Effector memory CD4-positive, alpha-beta T cell (primary cell): ENCODE data around the gene TEKT2.

Source experiments
- DNase-seq, 3 donors: peaks; one replicate each; pipeline ENCODE4 v3.0.0-alpha.2; 2020
- H3K27ac ChIP-seq: 2 replicates; pipeline ENCODE4 v1.7.0; 2013; ENCODE audit warnings: mild to moderate bottlenecking, low read length, moderate library complexity; ENCODE audit not compliant: insufficient read depth, poor library complexity, severe bottlenecking
- H3K27me3 ChIP-seq: replicated peaks from 2 replicates; pipeline ENCODE4 v1.7.0; 2013; ENCODE audit warnings: mild to moderate bottlenecking, low read length; ENCODE audit not compliant: insufficient read depth, control insufficient read depth, poor library complexity, severe bottlenecking
- H3K36me3 ChIP-seq: 2 replicates; pipeline ENCODE4 v1.7.0; 2013; ENCODE audit warnings: mild to moderate bottlenecking, low read length, moderate library complexity; ENCODE audit not compliant: control insufficient read depth, insufficient read depth
- H3K4me1 ChIP-seq: 2 replicates; pipeline ENCODE4 v1.7.0; 2013; ENCODE audit warnings: low read length, mild to moderate bottlenecking; ENCODE audit not compliant: control insufficient read depth, insufficient read depth, poor library complexity, severe bottlenecking
- H3K4me3 ChIP-seq: 2 replicates; pipeline ENCODE4 v1.7.0; 2013; ENCODE audit warnings: low read length, low read depth, mild to moderate bottlenecking; ENCODE audit not compliant: insufficient read depth, poor library complexity, severe bottlenecking
- H3K9me3 ChIP-seq: 2 replicates; pipeline ENCODE4 v1.7.0; 2013; ENCODE audit warnings: mild to moderate bottlenecking, low read length, moderate library complexity; ENCODE audit not compliant: control insufficient read depth

Gene TEKT2

GRCh38 chr1:36116901-36117300, 33.0 kb downstream of the TEKT2 start:
- H3K9me3 ChIP-seq, result no peaks in the 10 kb centered on the region
- no peak overlapping the region for H3K4me3 ChIP-seq
- H3K27me3 ChIP-seq, result no peaks in the 10 kb centered on the region
- H3K27ac ChIP-seq, result no peak overlapping the region
- no peak for DNase-seq
- no peaks in the 10 kb centered on the region for H3K36me3 ChIP-seq
- H3K4me1 ChIP-seq, result no peaks in the 10 kb centered on the region

DNA sequence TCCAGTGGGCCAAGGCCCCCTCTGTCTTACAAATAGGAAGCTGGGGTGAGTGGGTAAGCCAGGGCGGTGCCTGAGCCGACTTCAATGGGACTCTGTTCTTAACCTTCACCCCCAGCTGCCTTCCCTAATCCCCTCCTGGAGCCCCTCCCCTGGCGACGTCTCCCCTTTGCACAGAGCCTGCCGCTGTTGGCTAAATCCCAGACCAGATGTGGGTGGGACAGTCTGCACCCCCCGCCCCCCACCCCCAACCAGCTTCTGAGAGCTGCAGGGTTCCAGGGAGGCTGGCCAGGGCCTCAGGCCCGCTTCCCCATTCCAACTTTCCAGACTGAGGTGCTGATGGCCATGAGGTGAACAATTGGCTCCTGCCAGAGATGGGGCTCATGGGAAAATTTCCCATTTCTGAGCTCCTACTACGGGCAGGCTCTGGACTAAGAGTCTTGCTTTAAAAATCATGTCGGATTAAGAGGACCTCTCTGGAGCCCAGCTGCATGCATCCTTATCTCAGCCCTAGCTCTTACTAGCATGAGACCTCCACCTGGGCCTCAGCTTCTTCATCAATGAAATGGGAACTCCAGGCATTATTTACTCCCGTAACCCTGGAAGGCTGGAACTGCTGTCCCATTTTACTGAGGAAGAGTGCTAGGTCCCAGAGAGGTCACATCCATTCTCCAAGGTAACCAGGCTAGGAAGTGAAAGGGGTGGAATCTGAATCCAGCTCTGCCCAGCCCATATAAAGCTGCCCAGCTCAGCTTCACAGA, 34.7 kb downstream of the TEKT2 start:
- H3K4me1 ChIP-seq, result no peaks in the 10 kb centered on the region
- H3K36me3 ChIP-seq, result no peaks in the 10 kb centered on the region
- no peak overlapping the region for H3K27ac ChIP-seq
- no peaks in the 10 kb centered on the region for H3K27me3 ChIP-seq
- DNase-seq, result no peak
- H3K4me3 ChIP-seq, result no peak overlapping the region
- H3K9me3 ChIP-seq, result no peaks in the 10 kb centered on the region

GRCh38 chr1:36119456-36119855, 35.6 kb downstream of the TEKT2 start:
- H3K4me3 ChIP-seq, result no peak overlapping the region
- no peaks in the 10 kb centered on the region for H3K9me3 ChIP-seq
- DNase-seq, result no peak
- H3K36me3 ChIP-seq, result no peaks in the 10 kb centered on the region
- no peak overlapping the region for H3K27ac ChIP-seq
- no peaks in the 10 kb centered on the region for H3K4me1 ChIP-seq
- peaks cover 4% of the 10 kb centered on the region for H3K27me3 ChIP-seq

GRCh38 chr1:36122062-36123030, 38.5 kb downstream of the TEKT2 start:
- no peak overlapping the region for H3K27ac ChIP-seq
- no peaks in the 10 kb centered on the region for H3K9me3 ChIP-seq
- H3K27me3 ChIP-seq, result peaks cover 16% of the 10 kb centered on the region
- H3K4me1 ChIP-seq, result peaks cover 3% of the 10 kb centered on the region
- H3K36me3 ChIP-seq, result no peaks in the 10 kb centered on the region
- no peak for DNase-seq
- no peak overlapping the region for H3K4me3 ChIP-seq

DNA sequence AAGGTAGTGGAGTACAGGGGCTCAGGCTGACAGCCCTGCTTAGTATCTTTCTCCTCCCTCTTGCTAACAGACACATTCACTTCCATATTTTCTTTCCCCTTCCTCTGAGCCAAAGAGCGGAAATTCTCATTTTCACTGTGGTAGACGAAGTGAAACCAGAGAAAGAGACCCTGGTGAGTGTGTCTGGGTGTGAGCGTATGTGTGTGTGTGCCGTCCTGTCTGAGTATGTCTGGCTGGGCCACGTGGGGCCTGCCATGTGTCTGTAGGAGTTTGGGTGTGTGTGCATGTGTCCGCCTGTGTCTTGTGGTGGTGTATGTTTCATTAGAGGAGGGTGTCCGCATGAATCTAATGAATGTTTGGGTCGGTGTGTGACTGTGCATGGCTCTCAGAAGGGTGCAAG, 39.5 kb downstream of the TEKT2 start:
- H3K27ac ChIP-seq, result no peak overlapping the region
- H3K27me3 ChIP-seq, result peaks cover 16% of the 10 kb centered on the region
- no peak for DNase-seq
- no peaks in the 10 kb centered on the region for H3K9me3 ChIP-seq
- peaks cover 3% of the 10 kb centered on the region for H3K4me1 ChIP-seq
- no peak overlapping the region for H3K4me3 ChIP-seq
- H3K36me3 ChIP-seq, result no peaks in the 10 kb centered on the region

GRCh38 chr1:36124404-36125128, 40.7 kb downstream of the TEKT2 start:
- Histone ChIP-seq H3K9me3 (no peaks in the 10 kb centered on the region), H3K36me3 (no peaks in the 10 kb centered on the region), H3K27me3 (peaks cover 16% of the 10 kb centered on the region), H3K4me3 (no peak overlapping the region), H3K4me1 (peaks cover 3% of the 10 kb centered on the region), H3K27ac (no peak overlapping the region)
- DNase-seq, result no peak

DNA sequence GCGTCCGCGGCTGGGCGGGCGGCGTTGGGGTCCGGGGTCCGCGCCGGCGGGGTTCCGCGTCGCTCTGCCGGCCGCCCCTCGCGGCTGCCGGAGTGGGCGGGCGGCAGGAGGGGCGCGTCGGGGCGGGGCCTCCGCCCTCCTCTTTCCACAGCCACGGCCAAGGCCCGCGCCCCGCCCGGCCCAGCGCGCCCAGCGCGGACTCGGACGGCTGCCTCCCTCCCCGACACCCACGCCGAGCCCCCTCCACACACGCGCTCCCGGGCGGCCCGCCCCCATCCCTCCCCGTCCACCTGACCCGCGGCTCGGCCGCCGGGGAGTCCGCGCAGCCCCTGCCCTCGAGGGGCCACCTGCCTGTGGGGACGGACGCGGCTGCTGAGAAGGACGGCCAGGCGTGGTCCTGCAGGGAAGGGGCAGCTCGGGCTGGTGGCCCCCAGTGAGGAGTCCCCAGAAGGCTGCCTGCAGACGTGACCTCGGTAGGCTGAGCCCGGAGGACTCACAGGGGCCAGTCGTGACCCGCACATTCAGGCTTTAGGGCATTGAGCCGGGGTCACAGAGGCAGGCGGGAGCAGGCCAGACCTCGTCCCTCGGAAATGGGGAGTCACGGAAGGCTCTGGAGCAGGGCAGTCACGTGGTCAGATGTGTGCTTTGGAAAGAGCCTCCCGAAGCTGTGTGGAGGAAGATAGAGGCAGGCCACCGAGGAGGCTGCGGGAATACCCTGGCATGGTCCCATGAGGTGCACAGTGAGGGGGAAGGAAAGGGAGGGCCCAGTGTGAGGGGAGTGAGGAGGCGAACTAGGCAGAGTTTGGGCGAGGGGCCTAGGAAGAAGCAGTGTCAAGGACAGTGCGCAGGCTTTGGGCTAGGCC, 41.5 kb downstream of the TEKT2 start, which contains the start of gene COL8A2:
Gene COL8A2, minus strand, starts transcription at position 94 of the 863 bp plus-strand sequence. CDS start 24,980 bp downstream, outside the sequence.
- Histone ChIP-seq H3K36me3 (no peaks in the 10 kb centered on the region), H3K4me1 (peaks cover 3% of the 10 kb centered on the region), H3K27me3 (peaks cover 16% of the 10 kb centered on the region), H3K9me3 (no peaks in the 10 kb centered on the region), H3K4me3 (no peak within 1 kb of the TSS), H3K27ac (no peak within 1 kb of the TSS)
- DNase-seq, result no peak

DNA sequence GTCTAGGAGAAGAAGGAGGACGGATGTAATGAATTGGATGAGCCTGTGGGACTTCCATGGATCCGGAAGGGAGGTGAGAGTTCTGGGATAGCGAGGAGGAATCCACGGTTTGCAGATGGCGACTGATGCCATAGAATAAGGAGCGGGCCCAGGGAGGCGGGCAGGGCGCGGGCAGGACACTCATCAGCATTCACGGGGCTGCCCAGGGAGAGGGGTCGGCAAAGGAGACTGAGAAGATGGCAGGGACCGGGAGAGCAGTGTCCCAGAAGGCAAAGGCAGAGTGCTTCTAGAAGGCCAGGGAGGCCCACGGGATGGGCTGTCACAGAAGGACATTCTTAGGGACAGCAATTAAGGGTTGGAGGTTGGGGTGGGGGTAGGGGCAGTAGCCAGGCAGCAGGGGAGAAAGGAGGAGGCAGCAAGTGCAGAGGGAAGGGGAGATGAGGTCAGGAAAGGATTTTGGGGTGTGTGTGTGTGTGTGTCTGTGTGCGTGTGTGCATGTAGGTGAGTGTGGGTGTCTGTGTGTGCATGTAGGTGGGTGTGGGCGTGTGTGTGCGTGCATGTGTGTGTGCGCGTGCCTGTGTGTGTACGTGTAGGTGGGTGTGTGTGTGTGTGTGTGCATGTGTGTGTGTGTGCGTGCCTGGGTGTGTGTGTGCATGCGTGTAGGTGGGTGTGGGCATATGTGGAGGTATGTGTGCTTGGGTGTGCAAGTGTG, 42.3 kb downstream of the TEKT2 start:
- DNase-seq, result no peak
- Histone ChIP-seq H3K36me3 (no peaks in the 10 kb centered on the region), H3K9me3 (no peaks in the 10 kb centered on the region), H3K4me1 (peaks cover 3% of the 10 kb centered on the region), H3K27ac (no peak overlapping the region), H3K27me3 (peaks cover 16% of the 10 kb centered on the region), H3K4me3 (no peak overlapping the region)
